GM12874 (cell line): Measurements from ENCODE around the gene NUP93.

Source experiments
- TF ChIP-seq, protein P1 (sequence below): IDR thresholded peaks from 2 replicates; pipeline ENCODE4 v1.5.1; 2011; ENCODE audit warnings: low read depth, mild to moderate bottlenecking, control low read depth, low read length, moderate library complexity; ENCODE audit not compliant: insufficient read depth

Gene NUP93

DNA sequence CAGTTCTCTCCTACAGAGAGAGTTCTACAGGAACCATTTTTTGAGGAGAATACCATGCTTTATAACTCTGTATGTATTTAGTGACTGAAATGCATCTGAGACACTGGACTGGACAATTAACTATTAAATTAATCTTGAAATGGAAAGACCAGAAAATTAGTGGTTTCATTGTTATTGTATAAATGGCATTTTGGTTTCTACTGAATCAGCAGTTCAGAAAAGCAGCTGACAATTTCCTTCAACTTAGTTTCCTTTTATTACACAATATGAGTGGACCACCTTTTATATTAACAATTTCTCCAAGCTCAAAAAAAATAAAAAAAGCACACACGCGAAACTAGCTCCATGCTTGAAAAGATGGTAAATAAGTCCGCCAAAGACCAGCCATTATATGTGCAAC lies 69.0 kb downstream of the NUP93 start:
- TF ChIP-seq, protein P1, sequence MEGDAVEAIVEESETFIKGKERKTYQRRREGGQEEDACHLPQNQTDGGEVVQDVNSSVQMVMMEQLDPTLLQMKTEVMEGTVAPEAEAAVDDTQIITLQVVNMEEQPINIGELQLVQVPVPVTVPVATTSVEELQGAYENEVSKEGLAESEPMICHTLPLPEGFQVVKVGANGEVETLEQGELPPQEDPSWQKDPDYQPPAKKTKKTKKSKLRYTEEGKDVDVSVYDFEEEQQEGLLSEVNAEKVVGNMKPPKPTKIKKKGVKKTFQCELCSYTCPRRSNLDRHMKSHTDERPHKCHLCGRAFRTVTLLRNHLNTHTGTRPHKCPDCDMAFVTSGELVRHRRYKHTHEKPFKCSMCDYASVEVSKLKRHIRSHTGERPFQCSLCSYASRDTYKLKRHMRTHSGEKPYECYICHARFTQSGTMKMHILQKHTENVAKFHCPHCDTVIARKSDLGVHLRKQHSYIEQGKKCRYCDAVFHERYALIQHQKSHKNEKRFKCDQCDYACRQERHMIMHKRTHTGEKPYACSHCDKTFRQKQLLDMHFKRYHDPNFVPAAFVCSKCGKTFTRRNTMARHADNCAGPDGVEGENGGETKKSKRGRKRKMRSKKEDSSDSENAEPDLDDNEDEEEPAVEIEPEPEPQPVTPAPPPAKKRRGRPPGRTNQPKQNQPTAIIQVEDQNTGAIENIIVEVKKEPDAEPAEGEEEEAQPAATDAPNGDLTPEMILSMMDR: no peak

DNA sequence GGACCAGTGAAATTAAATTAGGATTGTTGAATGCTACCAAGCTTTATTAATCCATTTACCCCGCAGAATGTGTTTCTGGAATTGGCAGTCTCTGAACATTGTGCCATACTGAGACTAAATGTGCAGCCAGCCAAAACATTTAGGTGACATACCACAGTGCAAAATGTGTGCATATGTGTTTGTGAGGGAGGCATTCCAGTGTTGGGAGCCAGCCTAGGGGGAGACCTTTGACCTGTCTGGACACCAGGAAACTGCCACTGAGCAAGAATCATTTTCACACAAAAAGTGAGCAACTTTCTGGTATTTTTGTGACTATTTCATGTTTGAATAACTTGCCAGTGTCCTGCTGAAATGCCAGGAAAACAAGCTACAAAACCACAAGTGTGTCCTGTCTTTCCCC lies 70.4 kb downstream of the NUP93 start:
- TF ChIP-seq, protein P1: no peak

DNA sequence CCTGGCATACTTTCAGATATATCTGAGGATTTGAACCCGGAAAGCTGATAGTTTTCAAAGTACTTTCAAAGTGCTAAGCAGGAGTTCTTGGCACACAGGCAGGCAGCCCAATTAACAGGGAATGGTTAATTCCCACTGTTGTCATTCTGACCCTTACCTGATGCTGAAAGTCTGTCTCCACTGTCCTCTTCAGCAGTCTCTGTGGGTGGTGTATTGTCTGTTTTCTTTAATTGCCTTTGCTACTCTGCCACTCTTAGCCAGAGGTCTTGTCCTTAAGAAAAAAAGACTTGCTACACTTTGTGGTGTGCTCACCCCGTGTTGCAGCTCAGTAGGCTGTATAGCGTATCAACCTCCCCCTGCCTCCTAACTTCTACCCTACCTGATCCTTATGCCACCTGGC lies 71.8 kb downstream of the NUP93 start:
- TF ChIP-seq, protein P1: no peak

GRCh38 chr16:56807011-56807675 lies 77.2 kb downstream of the NUP93 start:
- TF ChIP-seq, protein P1: no peak

GRCh38 chr16:56810954-56811353 lies 81.0 kb downstream of the NUP93 start:
- TF ChIP-seq, protein P1: no peak

- TF ChIP-seq, protein P1: no peak
Observed at GRCh38 chr16:56812884-56813283, 83.0 kb downstream of the NUP93 start.

DNA sequence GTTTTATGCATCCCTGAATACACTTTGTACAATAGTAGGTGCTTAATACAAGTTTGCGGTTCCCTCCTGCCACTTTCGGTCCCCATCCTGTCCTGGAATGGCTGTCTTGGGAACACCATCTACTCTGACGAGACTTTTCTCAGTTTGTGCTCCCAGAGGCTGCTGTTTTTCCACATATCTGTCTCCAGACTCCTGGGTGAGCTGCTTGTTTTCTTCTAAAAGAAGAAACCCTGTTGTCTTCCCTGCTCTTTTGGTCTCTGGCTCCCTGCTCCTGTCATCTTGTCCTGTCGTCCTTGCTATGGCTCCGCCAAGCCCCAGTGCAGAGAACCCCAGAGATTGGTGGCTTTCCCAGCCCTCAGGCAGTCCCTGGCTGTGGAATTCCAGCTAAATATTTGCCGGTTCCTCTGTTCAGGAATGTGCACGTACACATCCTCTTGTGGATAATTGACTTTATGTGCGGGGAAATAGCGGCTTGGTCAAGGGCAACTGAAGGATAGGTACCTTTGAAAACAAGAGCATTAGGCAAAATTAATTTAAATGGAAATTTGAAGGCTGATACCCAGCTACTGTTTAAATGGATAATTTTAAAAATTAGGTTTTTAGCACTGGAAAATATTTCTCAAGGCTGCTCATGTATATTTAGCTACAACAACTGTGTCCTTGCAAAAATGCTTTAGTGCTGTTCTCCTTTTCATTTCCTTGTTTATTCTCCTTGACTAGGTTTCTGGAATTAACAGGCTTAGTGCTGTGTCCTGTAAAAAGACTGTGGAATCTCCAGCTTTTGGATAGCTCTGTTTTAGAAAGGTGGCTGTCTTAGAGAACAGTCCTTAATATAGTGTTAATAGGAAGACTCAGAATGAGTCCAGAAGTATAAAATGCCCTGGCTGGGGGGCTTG lies 84.9 kb downstream of the NUP93 start:
- TF ChIP-seq, protein P1: no peak
